T47D (cell line): ENCODE measurements around the gene CROCC.
"Not testable (repeated sequence)": the region's sequence is repeated elsewhere in the genome, so short reads cannot be mapped to it uniquely, and the experiment has no call there.

Experiments
- DNase-seq, 2 experiments: peaks; one replicate each; pipeline versions ENCODE4 v3.0.0 to v3.0.0-alpha.2; 2011 to 2012; ENCODE audit warnings: low read depth in 1 of 2, low spot score in 1 of 2
- JUND ChIP-seq: IDR thresholded peaks from 2 replicates; pipeline ENCODE4 v1.6.1; 2012; ENCODE audit warnings: low read depth
- in situ Hi-C: cut with HindIII; loops from 2 replicates; pipeline ENCODE4 v1.10.0; 2016; ENCODE audit warnings: low sequenced_read_pairs, low pct_unique_long_range_greater_than_20kb

Gene CROCC

DNA sequence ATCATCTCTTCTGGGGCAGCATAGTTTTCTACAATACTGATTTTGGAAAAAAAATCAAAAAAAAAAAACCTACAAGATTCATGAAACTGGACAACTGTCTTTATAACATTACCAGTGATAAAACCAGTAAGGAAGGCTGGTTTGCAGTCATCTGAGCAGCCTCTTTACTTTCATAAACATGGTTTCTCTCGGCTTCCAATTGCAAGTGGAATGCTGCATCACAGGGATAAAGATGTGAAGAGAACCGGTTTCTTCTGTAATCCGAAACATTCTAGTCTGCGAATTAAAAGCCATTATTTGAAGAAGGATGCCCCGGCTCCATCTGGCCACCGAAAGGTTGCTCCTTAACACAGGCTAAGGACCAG lies 26.5 kb upstream of the CROCC start:
- in situ Hi-C loops, DNase-seq: not testable (repeated sequence)

DNA sequence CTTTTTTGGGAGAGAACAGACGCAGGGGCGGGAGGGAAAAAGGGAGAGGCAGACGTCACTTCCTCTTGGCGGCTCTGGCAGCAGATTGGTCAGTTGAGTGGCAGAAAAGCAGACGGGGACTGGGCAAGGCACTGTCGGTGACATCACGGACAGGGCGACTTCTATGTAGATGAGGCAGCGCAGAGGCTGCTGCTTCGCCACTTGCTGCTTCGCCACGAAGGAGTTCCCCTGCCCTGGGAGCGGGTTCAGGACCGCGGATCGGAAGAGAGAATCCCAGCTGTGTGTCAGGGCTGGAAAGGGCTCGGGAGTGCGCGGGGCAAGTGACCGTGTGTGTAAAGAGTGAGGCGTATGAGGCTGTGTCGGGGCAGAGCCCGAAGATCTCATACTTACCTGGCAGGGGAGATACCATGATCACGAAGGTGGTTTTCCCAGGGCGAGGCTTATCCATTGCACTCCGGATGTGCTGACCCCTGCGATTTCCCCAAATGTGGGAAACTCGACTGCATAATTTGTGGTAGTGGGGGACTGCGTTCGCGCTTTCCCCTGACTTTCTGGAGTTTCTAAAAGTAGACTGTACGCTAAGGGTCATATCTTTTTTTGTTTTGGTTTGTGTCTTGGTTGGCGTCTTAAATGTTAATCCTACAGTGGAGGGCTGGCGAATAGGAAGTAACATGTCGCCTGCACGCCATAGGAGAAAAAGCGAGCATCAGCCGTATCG lies 26.0 kb upstream of the CROCC start, which contains the start of gene RNU1-2:
RNU1-2 (plus strand) TSS at position 383 of the 718 bp plus-strand sequence.
- peak; percentile 66 to 96 for DNase-seq
- in situ Hi-C loops, result not testable (repeated sequence)

DNA sequence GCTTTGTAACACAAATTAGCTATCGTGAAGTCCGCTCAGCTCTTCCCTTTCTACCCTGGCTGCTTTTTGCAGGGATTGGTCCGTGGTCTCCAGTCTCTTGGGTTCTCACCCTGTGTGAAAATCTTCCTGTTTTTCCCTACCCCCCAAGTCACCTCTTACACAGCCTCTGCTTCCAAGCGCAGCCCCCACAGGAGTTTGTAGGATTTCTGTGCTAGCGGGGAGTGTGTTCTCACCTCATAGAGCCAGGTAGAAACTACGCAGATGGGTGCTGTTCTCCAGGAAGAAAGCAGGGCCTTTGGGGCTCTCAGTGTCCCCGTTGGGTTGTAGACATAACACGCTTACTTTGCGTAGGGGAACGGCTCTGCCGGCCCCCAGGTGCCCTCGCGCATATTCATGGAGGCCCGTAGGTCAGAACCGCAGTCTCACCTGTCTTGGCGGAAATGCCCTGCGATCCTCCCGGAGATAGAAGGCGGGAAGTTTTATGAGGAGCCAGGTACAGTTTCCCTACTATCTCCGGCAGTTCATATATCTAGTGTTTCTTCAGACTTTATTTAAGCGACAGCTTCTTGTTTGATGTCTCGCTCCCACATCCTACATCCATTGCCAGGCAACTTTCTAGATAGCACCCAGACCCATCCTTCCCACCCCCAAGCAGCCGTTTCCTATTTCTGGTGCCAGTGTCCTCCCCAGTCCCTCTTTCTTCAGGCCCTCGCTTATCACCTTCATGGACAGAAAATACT lies 25.2 kb upstream of the CROCC start:
- in situ Hi-C loops, result not testable (repeated sequence)
- peak in 1 of 2 experiments; percentile 86 for DNase-seq

DNA sequence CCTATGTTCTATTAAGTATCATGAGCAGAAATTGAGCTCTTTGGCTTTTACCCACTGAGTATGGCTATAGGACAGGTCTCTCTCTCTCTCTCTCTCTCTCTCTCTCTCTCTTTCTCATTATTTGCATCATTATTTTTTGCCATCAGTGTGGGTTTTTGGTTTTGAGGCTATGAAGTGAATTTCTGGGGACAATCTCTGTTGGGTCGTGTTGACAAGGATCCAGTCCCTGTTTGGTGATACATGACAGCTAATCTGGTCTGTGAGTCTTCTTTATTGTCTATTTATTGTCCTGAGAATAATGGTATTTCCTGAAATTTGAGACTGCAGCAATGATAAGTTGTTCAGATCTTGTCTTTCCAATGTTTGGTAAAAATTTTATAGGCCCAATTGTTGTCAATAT lies 24.1 kb upstream of the CROCC start:
- in situ Hi-C loops, DNase-seq: not testable (repeated sequence)

DNA sequence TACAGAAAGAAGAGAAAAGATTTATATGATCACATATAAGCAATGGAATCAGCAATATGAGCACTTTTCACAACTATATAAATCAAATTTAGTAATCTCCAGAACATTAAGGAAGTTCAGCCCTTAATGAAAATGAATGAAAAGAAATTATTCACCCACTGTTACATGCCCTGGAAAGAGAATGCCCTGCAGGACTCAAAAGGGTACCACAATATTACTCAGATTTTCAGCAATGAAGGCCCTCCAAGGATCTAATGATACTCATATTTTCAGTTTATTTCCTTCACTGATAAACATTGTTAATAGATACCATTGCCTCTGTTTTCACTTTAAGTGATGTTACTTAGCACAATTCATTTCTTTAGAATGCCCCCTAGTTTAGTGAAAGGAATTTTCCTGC lies 23.4 kb upstream of the CROCC start:
- in situ Hi-C loops, DNase-seq: not testable (repeated sequence)

DNA sequence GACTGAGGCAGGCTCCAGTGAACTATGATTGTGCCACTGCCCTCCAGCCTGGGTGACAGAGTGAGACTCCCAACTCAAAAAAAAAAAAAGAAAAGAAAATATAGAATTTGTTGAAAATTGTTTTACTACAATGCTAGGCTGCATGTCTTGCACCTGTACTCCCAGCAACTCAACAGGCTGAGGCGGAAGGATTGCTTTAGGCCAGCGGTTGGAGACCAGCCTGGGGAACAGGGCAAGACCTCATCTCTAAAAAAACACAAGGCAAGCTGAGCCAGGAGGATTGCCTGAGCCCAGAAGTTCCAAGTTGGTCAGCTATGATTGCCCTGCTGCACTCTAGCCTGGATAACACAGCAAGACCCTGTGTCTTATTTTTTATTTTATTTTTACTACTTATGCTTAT lies 22.7 kb upstream of the CROCC start:
- in situ Hi-C loops, DNase-seq: not testable (repeated sequence)

DNA sequence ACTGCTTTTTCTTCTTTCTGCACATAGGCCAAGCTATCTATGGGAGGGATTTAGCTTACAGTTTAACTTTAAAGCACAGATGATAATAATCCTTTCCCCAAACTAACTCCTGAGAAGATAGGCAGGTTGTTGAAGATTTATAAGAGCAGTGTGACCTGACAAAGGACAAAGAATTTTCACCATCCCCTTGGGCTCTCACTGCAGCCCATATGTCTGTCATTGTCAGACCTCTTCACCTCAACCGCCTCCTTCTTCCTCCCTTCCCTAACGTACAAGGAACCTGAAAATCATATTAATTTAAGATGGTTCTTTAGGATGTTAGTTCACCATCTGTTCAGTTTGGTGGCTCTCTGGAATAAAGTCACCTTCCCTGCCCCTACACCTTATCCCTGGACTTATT lies 21.0 kb upstream of the CROCC start:
- no peak for TF ChIP-seq JUND
- in situ Hi-C loops, result no loop called here
- DNase-seq, result no peak

DNA sequence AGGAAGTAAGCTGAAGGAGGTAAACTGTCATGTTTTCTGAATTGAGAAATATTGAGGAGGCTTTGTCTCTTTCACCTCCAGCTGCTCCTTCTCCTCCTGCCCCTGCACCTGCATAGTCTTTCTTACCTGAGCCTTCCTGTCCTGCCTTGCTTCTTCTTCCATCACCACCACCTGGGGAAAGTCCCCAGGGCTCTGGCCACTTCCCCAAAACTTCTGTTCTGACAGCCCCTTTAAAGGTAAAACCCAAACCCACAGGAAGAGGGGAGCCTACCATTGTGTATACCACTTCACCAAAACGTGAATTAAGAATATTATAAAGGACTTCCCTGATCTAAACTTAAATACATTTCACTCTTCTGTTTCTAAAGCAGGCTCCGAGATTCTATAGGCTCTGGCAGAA lies 20.4 kb upstream of the CROCC start:
- DNase-seq, in situ Hi-C loops: not testable (repeated sequence)

DNA sequence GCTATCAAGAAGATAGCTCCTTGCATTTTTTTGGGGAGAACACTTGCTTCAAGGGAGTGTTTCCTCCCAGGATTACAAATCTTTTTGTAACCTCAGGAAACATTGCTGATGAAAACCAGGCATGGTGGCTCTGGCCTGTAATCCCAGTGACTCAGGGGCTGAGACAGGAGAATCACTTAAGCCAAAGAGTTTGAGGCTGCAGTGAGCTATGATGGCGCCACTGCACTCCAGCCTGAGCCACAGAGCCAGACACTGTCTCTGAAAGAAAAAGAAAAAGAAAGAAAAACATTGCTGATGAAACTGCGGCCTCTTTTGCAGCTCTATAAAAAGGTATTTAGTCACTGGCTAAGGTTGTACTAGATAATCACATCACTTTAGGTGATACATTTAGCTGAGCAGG lies 18.7 kb upstream of the CROCC start:
- TF ChIP-seq JUND, result no peak
- no peak for DNase-seq
- in situ Hi-C loops, result no loop called here

DNA sequence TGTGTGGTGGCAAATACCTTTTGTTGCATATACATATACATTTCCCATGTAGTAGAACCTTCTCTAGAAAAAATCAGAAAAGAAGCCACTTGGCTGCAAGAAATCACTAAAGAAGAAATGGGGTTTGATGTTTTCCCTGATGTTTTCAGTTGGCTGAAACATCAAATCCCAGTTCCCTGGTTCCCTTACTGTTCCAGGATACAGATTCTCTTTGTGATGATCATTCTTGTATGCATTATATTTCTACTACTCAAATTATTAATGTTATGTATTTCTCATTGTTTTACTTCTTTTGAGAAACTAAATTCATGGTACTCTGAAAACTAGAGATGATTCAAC lies 18.3 kb upstream of the CROCC start:
- DNase-seq, result no peak
- no peak for TF ChIP-seq JUND
- in situ Hi-C loops, result no loop called here

DNA sequence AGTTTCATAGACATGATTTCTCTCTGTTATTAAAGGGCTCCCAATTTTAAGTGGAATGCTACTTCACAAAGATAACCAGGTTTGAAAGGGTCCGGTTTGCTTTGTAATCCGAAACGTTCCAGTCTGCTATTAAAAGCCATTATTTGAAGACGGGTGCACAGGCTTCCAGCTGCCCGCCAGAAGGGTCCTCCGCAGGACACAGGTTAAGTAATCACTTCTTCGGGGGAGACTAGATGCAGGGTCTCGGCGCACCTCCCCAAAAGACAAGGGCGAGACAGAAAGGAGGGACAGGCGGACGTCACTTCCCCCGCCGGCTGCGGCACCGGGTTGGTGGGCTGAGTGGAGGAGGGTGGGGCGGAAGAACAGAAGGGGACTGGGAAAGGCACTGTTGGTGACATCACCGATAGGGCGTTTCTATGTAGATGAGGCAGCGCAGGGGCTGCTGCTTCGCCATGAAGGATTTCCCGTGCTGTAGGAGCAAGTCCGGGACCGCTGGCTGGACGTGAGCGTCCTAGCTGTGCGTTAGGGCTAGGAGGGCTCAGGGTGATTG lies 17.1 kb upstream of the CROCC start:
- in situ Hi-C loops, result no loop called here
- DNase-seq, result peak; percentile 80 to 98
- TF ChIP-seq JUND, result no peak

DNA sequence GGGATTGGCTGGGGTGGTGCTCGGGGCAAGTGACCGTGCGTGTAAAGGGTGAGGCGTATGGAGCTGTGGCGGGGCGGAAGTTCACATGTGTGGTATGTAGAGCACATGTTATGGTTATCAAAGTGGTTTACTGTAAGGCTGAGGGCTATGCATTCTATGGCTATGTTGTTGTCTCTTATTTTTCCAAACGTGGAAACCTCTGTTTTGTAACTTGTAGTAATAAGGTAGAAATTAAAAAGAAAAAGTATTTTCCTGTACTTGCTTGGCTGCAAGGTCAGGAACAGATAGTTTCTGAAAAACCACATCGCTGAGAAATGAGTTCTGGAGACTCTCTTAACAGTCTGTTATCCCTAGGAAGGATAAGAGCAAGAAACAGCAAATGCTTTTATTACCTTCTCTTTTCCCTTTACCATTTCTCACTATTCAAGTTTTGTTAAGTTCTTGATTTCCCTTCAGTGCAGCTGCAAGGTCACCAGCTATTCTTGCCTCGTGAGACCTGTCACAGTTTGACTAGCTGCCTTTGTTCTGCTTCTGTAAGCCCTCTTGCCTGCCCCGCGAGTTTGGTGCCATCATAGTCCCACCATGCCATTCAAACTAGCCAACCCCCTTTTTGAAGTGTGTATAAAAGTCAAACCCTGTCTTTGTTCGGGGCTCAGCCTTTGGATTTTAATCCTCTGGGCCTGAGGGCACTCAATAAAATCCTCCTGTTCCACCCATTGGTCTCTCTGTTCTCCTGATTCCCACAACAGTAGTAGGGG lies 16.4 kb upstream of the CROCC start:
- DNase-seq, result peak in 1 of 2 experiments; percentile 91
- TF ChIP-seq JUND, result peak; percentile 50; the same call in 1 of the 2 replicates
- in situ Hi-C loops, result no loop called here
